Measurements from ENCODE around the gene OSBPL10. TPM values are rescaled to one million over a fixed set of nuclear protein-coding genes. Genes with fewer than 3 reads are reported as not detected.

The OSBPL10 gene
- total RNA-seq, result 18.1 and 20.5 TPM in 2 replicates

- H3K36me3 ChIP-seq (ENCODE audit: control insufficient read depth, insufficient read depth, low read length), result peaks cover 2% of the 10 kb centered on the region
- FAIRE-seq (no peak), DNase-seq (ENCODE audit: low read depth) (peak; percentile 86)
- no peak for TF ChIP-seq CTCF (IDR thresholded peaks at IDR 0.05; ENCODE audit: insufficient read depth, low read length, severe bottlenecking)
- peak within 1 kb of the TSS; percentile 79 for H3K4me3 ChIP-seq (ENCODE audit: low read depth, low read length)
- H3K27me3 ChIP-seq (ENCODE audit: control insufficient read depth, insufficient read depth, low read length), result no peaks in the 10 kb centered on the region
These were observed at the start of gene OSBPL10, which contains the start of gene ZNF860 for GRCh38 chr3:31981206-31982181. Gene OSBPL10, minus strand, starts transcription at chr3:31981262. Its CDS starts 83 bp downstream, at chr3:31981179. Gene ZNF860, plus strand, starts transcription at chr3:31981750. Its CDS starts 7,330 bp downstream, at chr3:31989080.

GRCh38 chr3:32026593-32026992 is 45.5 kb upstream of the OSBPL10 start:
- FAIRE-seq, result no peak
- H3K4me3 ChIP-seq (ENCODE audit: low read depth, low read length), result no peak overlapping the region
- TF ChIP-seq CTCF (IDR thresholded peaks at IDR 0.05; ENCODE audit: insufficient read depth, low read length, severe bottlenecking), result no peak
- no peak for DNase-seq (ENCODE audit: low read depth)
- H3K27me3 ChIP-seq (ENCODE audit: control insufficient read depth, insufficient read depth, low read length), result no peaks in the 10 kb centered on the region
- H3K36me3 ChIP-seq (ENCODE audit: control insufficient read depth, insufficient read depth, low read length), result no peaks in the 10 kb centered on the region

GRCh38 chr3:32022947-32023346 is 41.9 kb upstream of the OSBPL10 start:
- Histone ChIP-seq H3K27me3 (ENCODE audit: control insufficient read depth, insufficient read depth, low read length) (no peaks in the 10 kb centered on the region), H3K4me3 (ENCODE audit: low read depth, low read length) (no peak overlapping the region), H3K36me3 (ENCODE audit: control insufficient read depth, insufficient read depth, low read length) (no peaks in the 10 kb centered on the region)
- no peak for TF ChIP-seq CTCF (IDR thresholded peaks at IDR 0.05; ENCODE audit: insufficient read depth, low read length, severe bottlenecking)
- DNase-seq (ENCODE audit: low read depth) (no peak), FAIRE-seq (no peak)

GRCh38 chr3:32021748-32022147 is 40.7 kb upstream of the OSBPL10 start:
- FAIRE-seq (no peak), DNase-seq (ENCODE audit: low read depth) (no peak)
- Histone ChIP-seq H3K27me3 (ENCODE audit: control insufficient read depth, insufficient read depth, low read length) (no peaks in the 10 kb centered on the region), H3K36me3 (ENCODE audit: control insufficient read depth, insufficient read depth, low read length) (no peaks in the 10 kb centered on the region), H3K4me3 (ENCODE audit: low read depth, low read length) (no peak overlapping the region)
- TF ChIP-seq CTCF (IDR thresholded peaks at IDR 0.05; ENCODE audit: insufficient read depth, low read length, severe bottlenecking), result no peak

GRCh38 chr3:32021155-32021554 is 40.1 kb upstream of the OSBPL10 start:
- no peak for TF ChIP-seq CTCF (IDR thresholded peaks at IDR 0.05; ENCODE audit: insufficient read depth, low read length, severe bottlenecking)
- Histone ChIP-seq H3K36me3 (ENCODE audit: control insufficient read depth, insufficient read depth, low read length) (no peaks in the 10 kb centered on the region), H3K27me3 (ENCODE audit: control insufficient read depth, insufficient read depth, low read length) (no peaks in the 10 kb centered on the region), H3K4me3 (ENCODE audit: low read depth, low read length) (no peak overlapping the region)
- no peak for DNase-seq (ENCODE audit: low read depth)
- FAIRE-seq, result no peak
